Measurements from ENCODE around the gene LMBR1.
"Not testable (repeated sequence)": the region's sequence is repeated elsewhere in the genome, so short reads cannot be mapped to it uniquely, and the experiment has no call there.

Gene LMBR1

GRCh38 chr7:156892821-156893706 lies at the start of gene LMBR1:
Gene LMBR1 (minus strand): TSS chr7:156893183. CDS start chr7:156892993, 190 bp downstream.
- DNase-seq: peak; percentile 49

GRCh38 chr7:156942708-156943090 lies 49.7 kb upstream of the LMBR1 start:
- DNase-seq: no peak

- DNase-seq: no peak
These were observed 48.6 kb upstream of the LMBR1 start for GRCh38 chr7:156941393-156942182.

- DNase-seq: no peak
These were observed 47.6 kb upstream of the LMBR1 start for GRCh38 chr7:156940421-156941122.

GRCh38 chr7:156936766-156937165 lies 43.8 kb upstream of the LMBR1 start:
- DNase-seq: not testable (repeated sequence)

- DNase-seq: no peak
These were observed 42.3 kb upstream of the LMBR1 start for GRCh38 chr7:156935250-156935649.

GRCh38 chr7:156932006-156932405 lies 39.0 kb upstream of the LMBR1 start:
- no peak for DNase-seq

- no peak for DNase-seq
These were observed 37.0 kb upstream of the LMBR1 start for GRCh38 chr7:156929789-156930539.

- no peak for DNase-seq
These were observed 35.4 kb upstream of the LMBR1 start for GRCh38 chr7:156928406-156928747.

GRCh38 chr7:156927571-156928405 lies 34.8 kb upstream of the LMBR1 start:
- DNase-seq: no peak

- DNase-seq: not testable (repeated sequence)
These were observed 32.8 kb upstream of the LMBR1 start for GRCh38 chr7:156925821-156926220.

- not testable (repeated sequence) for DNase-seq
These were observed 29.3 kb upstream of the LMBR1 start for GRCh38 chr7:156922304-156922703.

- DNase-seq: not testable (repeated sequence)
These were observed 27.7 kb upstream of the LMBR1 start for GRCh38 chr7:156920487-156921373.

- DNase-seq: no peak
These were observed 27.1 kb upstream of the LMBR1 start for GRCh38 chr7:156920076-156920475.

GRCh38 chr7:156919132-156919713 lies 26.2 kb upstream of the LMBR1 start:
- DNase-seq: no peak

- no peak for DNase-seq
These were observed 25.7 kb upstream of the LMBR1 start for GRCh38 chr7:156918635-156919034.

GRCh38 chr7:156909574-156910252 lies 16.7 kb upstream of the LMBR1 start:
- DNase-seq: not testable (repeated sequence)

- no peak for DNase-seq
These were observed 14.7 kb upstream of the LMBR1 start for GRCh38 chr7:156907656-156908055.

- DNase-seq: no peak
These were observed 13.2 kb upstream of the LMBR1 start for GRCh38 chr7:156906200-156906649.

All from NCI-H524 treated with DMSO at 0.1 percent for 48 hours (cell line).